IMR-90 (cell line): ENCODE results near the gene MAN1C1. TPM values are rescaled to one million over a fixed set of nuclear protein-coding genes. Genes with fewer than 3 reads are reported as not detected.
"Not testable (repeated sequence)": the region's sequence is repeated elsewhere in the genome, so short reads cannot be mapped to it uniquely, and the experiment has no call there.

Source experiments
- ATAC-seq: fragments of 200-7000 bp; cut with Tn5 transposase; 2 replicates; pipeline ENCODE4 v1.9.1; 2020; ENCODE audit warnings: low read depth, mild to moderate bottlenecking, moderate library complexity
- BruUV-seq: library from RNA; stranded (reverse); fragments of 400-500 nt; replicated peaks from 2 replicates; lab custom pipeline; 2021; lab: Mats Ljungman, UMichigan
- CTCF ChIA-PET: fragments of 300-600 bp; formaldehyde crosslinking; extraction: SDS; loops from one replicate; lab custom pipeline; 2021; ENCODE audit warnings: antibody characterized with exemption; lab: Yijun Ruan, JAX
- POLR2A ChIA-PET: fragments of 300-600 bp; sonication (Branson Sonifier 250); formaldehyde crosslinking; loops from one replicate; lab custom pipeline; 2022; ENCODE audit warnings: antibody characterized with exemption; ENCODE audit not compliant: unreplicated experiment; lab: Charles Lee
- DNase-seq: peaks from one replicate; pipeline ENCODE4 v3.0.0; 2013
- H2AFZ ChIP-seq: replicated peaks from 2 replicates; pipeline ENCODE3; 2013; ENCODE audit warnings: low read length, mild to moderate bottlenecking; ENCODE audit not compliant: poor library complexity
- H2AK5ac ChIP-seq: 2 replicates; pipeline ENCODE4 v1.6.1; 2013; ENCODE audit warnings: low read depth, low read length, inconsistent platforms
- H2AK9ac ChIP-seq: replicated peaks from 2 replicates; pipeline ENCODE3; 2013; ENCODE audit warnings: mild to moderate bottlenecking, low read depth, low read length, moderate library complexity; ENCODE audit not compliant: poor library complexity
- H2BK120ac ChIP-seq: 2 replicates; pipeline ENCODE4 v1.6.1; 2013; ENCODE audit warnings: low read depth, low read length, inconsistent platforms
- H2BK15ac ChIP-seq: 3 replicates; pipeline ENCODE4 v1.6.1; 2013; ENCODE audit warnings: low read depth, low read length, inconsistent platforms
- H2BK20ac ChIP-seq: 2 replicates; pipeline ENCODE4 v1.6.1; 2013; ENCODE audit warnings: low read depth, mild to moderate bottlenecking, inconsistent platforms, low read length, moderate library complexity
- H2BK5ac ChIP-seq: 2 replicates; pipeline ENCODE4 v1.6.1; 2013; ENCODE audit warnings: mild to moderate bottlenecking, low read depth, low read length, inconsistent platforms; ENCODE audit not compliant: poor library complexity, severe bottlenecking
- H3K14ac ChIP-seq: replicated peaks from 2 replicates; pipeline ENCODE4 v1.6.1; 2013; ENCODE audit warnings: low read depth, low read length, inconsistent platforms
- H3K18ac ChIP-seq: 2 replicates; pipeline ENCODE4 v1.6.1; 2013; ENCODE audit warnings: low read depth, low read length, control low read depth
- H3K23ac ChIP-seq: 2 replicates; pipeline ENCODE4 v1.6.1; 2013; ENCODE audit warnings: low read depth, low read length, inconsistent platforms
- H3K27ac ChIP-seq: 2 replicates; pipeline ENCODE4 v1.5.1; 2013; ENCODE audit warnings: mild to moderate bottlenecking, control low read depth, low read length; ENCODE audit not compliant: insufficient read depth
- H3K27me3 ChIP-seq: 2 replicates; pipeline ENCODE4 v1.6.1; 2013; ENCODE audit warnings: low read length; ENCODE audit not compliant: control insufficient read depth, insufficient read depth
- H3K36me3 ChIP-seq: 2 replicates; pipeline ENCODE4 v1.6.1; 2013; ENCODE audit warnings: low read length, mixed read lengths; ENCODE audit not compliant: control insufficient read depth, insufficient read depth
- H3K4ac ChIP-seq: 2 replicates; pipeline ENCODE4 v1.6.1; 2013; ENCODE audit warnings: low read depth, low read length, inconsistent platforms
- H3K4me1 ChIP-seq: 2 replicates; pipeline ENCODE4 v1.6.1; 2013; ENCODE audit warnings: low read length, mixed read lengths; ENCODE audit not compliant: control insufficient read depth, insufficient read depth
- H3K4me2 ChIP-seq: 2 replicates; pipeline ENCODE4 v1.6.1; 2013; ENCODE audit warnings: low read depth, mild to moderate bottlenecking, control low read depth, low read length, moderate library complexity
- H3K4me3 ChIP-seq: 2 replicates; pipeline ENCODE4 v1.5.1; 2013; ENCODE audit warnings: low read depth, mild to moderate bottlenecking, control low read depth, low read length, moderate library complexity; ENCODE audit not compliant: insufficient read depth
- H3K56ac ChIP-seq: 2 replicates; pipeline ENCODE4 v1.6.1; 2013; ENCODE audit warnings: low read length, inconsistent platforms; ENCODE audit not compliant: insufficient read depth; ENCODE audit errors: extremely low read depth
- H3K79me1 ChIP-seq, 2 experiments: 2 replicates each; pipeline ENCODE4 v1.6.1; 2013; ENCODE audit warnings: low read length in 2 of 2, inconsistent platforms in 1 of 2, low read depth in 1 of 2
- H3K9ac ChIP-seq: 2 replicates; pipeline ENCODE4 v1.6.1; 2013; ENCODE audit warnings: low read depth, low read length, control low read depth
- H3K9me1 ChIP-seq: 2 replicates; pipeline ENCODE4 v1.6.1; 2013; ENCODE audit warnings: low read length, inconsistent platforms; ENCODE audit not compliant: insufficient read depth
- H3K9me3 ChIP-seq: 2 replicates; pipeline ENCODE4 v1.6.1; 2013; ENCODE audit warnings: low read length; ENCODE audit not compliant: control insufficient read depth, insufficient read depth
- H4K20me1 ChIP-seq: 2 replicates; pipeline ENCODE4 v1.6.1; 2013; ENCODE audit warnings: low read length, inconsistent platforms; ENCODE audit not compliant: insufficient read depth
- H4K5ac ChIP-seq: 2 replicates; pipeline ENCODE4 v1.6.1; 2013; ENCODE audit warnings: mild to moderate bottlenecking, low read depth, low read length, control low read depth
- H4K8ac ChIP-seq, 2 experiments: 2 replicates each; pipeline ENCODE4 v1.6.1; 2013; ENCODE audit warnings: low read depth in 2 of 2, low read length in 2 of 2, control low read depth in 1 of 2, inconsistent platforms in 1 of 2
- H4K91ac ChIP-seq: 2 replicates; pipeline ENCODE4 v1.6.1; 2013; ENCODE audit warnings: low read depth, low read length, inconsistent platforms; ENCODE audit not compliant: insufficient read depth
- WGBS, 2 experiments: methylation state at CpG; one replicate each; pipeline versions ENCODE4 v1.1.5 to v1.1.7; 2013; ENCODE audit warnings: missing lambda C conversion rate in 2 of 2; ENCODE audit not compliant: insufficient read length in 1 of 2; ENCODE audit errors: extremely low coverage in 2 of 2; 5-methylcytosine and 5-hydroxymethylcytosine counted together
- dilution Hi-C: fragments of 300-500 bp; cut with HindIII; formaldehyde crosslinking; loops from one replicate; pipeline ENCODE4 v1.14.3; 2018; ENCODE audit warnings: low sequenced_read_pairs; ENCODE audit not compliant: unreplicated experiment
- in situ Hi-C: fragments of 300-500 bp; cut with MboI; formaldehyde crosslinking; loops from 3 replicates; pipeline ENCODE4 v1.14.3; 2019; ENCODE audit warnings: low sequenced_read_pairs, inconsistent platforms, mixed read lengths
- intact Hi-C: fragments of 100-400 bp; cut with micrococcal nuclease; formaldehyde crosslinking; loops from 2 replicates; pipeline ENCODE4 v1.10.0; 2022
- polyA plus RNA-seq, 3 experiments: library from polyadenylated mRNA; depleted of rRNA; stranded (reverse); fragments of >200 nt; gene quantifications; 2 replicates each; pipeline ENCODE4 v1.2.3, GENCODE V29; 2012; ENCODE audit warnings: low replicate concordance in 1 of 3
- total RNA-seq: library from RNA; depleted of rRNA; stranded (reverse); fragments of >200 nt; gene quantifications from 2 replicates; pipeline ENCODE4 v1.2.3, GENCODE V29; 2012

MAN1C1 gene
- total and polyA plus RNA-seq, 2 of the 4 experiments (the other 2 are of a cell fraction) = 3.2 to 11.3 TPM

GRCh38 chr1:25636141-25636540 lies 19.6 kb downstream of the MAN1C1 start:
- H3K4me3 ChIP-seq, H4K8ac ChIP-seq, POLR2A ChIA-PET, H3K27me3 ChIP-seq, H3K14ac ChIP-seq, H3K9ac ChIP-seq, H3K9me1 ChIP-seq, H2BK15ac ChIP-seq, H3K79me1 ChIP-seq, H2BK5ac ChIP-seq, ATAC-seq, H2BK20ac ChIP-seq, DNase-seq, H4K5ac ChIP-seq, H4K20me1 ChIP-seq, H3K56ac ChIP-seq, H2AFZ ChIP-seq, H2AK5ac ChIP-seq, CTCF ChIA-PET, BruUV-seq, H3K4me2 ChIP-seq, H3K4me1 ChIP-seq, H2AK9ac ChIP-seq, H4K91ac ChIP-seq, dilution Hi-C loops, H2BK120ac ChIP-seq, intact Hi-C loops, H3K9me3 ChIP-seq, H3K36me3 ChIP-seq, H3K27ac ChIP-seq, in situ Hi-C loops, H3K4ac ChIP-seq, H3K23ac ChIP-seq, H3K18ac ChIP-seq: not testable (repeated sequence)
- 71% methylated on average over 1 of the region's 7 CpGs; no CpG with 5 or more reads in 1 of the 2 experiments for WGBS, 2 experiments
